ENCODE results near the gene OR10G8.
"Not testable (repeated sequence)": the region's sequence is repeated elsewhere in the genome, so short reads cannot be mapped to it uniquely, and the experiment has no call there.

Gene OR10G8

GRCh38 chr11:124026498-124026897 is at the start of gene OR10G8:
Gene OR10G8 (plus strand): TSS chr11:124026798. CDS start chr11:124029623, 2,825 bp downstream.
- POLR2A ChIA-PET, result no interaction called here
- CTCF ChIA-PET, result no interaction called here
- TF ChIP-seq, protein P1, sequence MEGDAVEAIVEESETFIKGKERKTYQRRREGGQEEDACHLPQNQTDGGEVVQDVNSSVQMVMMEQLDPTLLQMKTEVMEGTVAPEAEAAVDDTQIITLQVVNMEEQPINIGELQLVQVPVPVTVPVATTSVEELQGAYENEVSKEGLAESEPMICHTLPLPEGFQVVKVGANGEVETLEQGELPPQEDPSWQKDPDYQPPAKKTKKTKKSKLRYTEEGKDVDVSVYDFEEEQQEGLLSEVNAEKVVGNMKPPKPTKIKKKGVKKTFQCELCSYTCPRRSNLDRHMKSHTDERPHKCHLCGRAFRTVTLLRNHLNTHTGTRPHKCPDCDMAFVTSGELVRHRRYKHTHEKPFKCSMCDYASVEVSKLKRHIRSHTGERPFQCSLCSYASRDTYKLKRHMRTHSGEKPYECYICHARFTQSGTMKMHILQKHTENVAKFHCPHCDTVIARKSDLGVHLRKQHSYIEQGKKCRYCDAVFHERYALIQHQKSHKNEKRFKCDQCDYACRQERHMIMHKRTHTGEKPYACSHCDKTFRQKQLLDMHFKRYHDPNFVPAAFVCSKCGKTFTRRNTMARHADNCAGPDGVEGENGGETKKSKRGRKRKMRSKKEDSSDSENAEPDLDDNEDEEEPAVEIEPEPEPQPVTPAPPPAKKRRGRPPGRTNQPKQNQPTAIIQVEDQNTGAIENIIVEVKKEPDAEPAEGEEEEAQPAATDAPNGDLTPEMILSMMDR (IDR thresholded peaks at IDR 0.05; ENCODE audit: control extremely low read depth, extremely low read depth, low read depth, missing control alignments), result no peak
- DNase-seq (ENCODE audit: extremely low spot score), result no peak

- CTCF ChIA-PET, result no interaction called here
- POLR2A ChIA-PET, result no interaction called here
- TF ChIP-seq, protein P1 (IDR thresholded peaks at IDR 0.05; ENCODE audit: control extremely low read depth, extremely low read depth, low read depth, missing control alignments), result no peak
- DNase-seq (ENCODE audit: extremely low spot score), result no peak
These were observed 48.8 kb upstream of the OR10G8 start, which contains the start of gene OR10S1 for GRCh38 chr11:123977731-123978347. Gene OR10S1 (minus strand): TSS chr11:123977781. CDS start chr11:123977664, 117 bp downstream.

GRCh38 chr11:123979311-123979710 is 47.3 kb upstream of the OR10G8 start:
- DNase-seq (ENCODE audit: extremely low spot score), result no peak
- TF ChIP-seq, protein P1 (IDR thresholded peaks at IDR 0.05; ENCODE audit: control extremely low read depth, extremely low read depth, low read depth, missing control alignments), result no peak
- POLR2A ChIA-PET, result no interaction called here
- CTCF ChIA-PET, result no interaction called here

DNA sequence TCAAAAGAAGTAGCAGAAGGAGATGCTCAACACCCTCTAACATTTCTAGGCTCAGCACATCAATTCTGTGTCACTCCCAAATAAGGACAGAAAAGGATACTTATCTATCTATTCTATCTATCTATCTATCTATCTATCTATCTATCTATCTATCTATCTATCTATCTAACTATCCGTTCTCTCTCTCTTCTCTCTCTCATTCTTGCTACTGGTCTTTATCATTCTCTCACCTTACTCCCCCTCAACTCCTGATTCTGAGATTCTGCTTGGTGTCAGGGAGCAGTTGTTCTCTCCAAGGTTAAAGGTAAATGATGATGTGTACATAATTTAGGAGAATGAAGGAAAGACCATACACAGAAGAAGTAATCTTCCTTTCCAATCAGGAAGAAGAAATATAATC is 31.5 kb upstream of the OR10G8 start, which contains the start of gene OR10G6:
Gene OR10G6 (minus strand): TSS at position 43 of the 400 bp plus-strand sequence. CDS start 0 bp downstream, at position 43.
- ChIA-PET POLR2A (no interaction called here), CTCF (no interaction called here)
- no peak for DNase-seq (ENCODE audit: extremely low spot score)
- TF ChIP-seq, protein P1 (IDR thresholded peaks at IDR 0.05; ENCODE audit: control extremely low read depth, extremely low read depth, low read depth, missing control alignments), result no peak

- ChIA-PET POLR2A (no interaction called here), CTCF (no interaction called here)
- TF ChIP-seq, protein P1 (IDR thresholded peaks at IDR 0.05; ENCODE audit: control extremely low read depth, extremely low read depth, low read depth, missing control alignments), result no peak
- no peak for DNase-seq (ENCODE audit: extremely low spot score)
These were observed 13.9 kb upstream of the OR10G8 start, which contains the start of gene OR10G4 for GRCh38 chr11:124012697-124013096. Gene OR10G4 (plus strand): TSS chr11:124012997. CDS start chr11:124015575, 2,578 bp downstream.

GRCh38 chr11:124015837-124016236 is 10.8 kb upstream of the OR10G8 start:
- CTCF ChIA-PET; DNase-seq (ENCODE audit: extremely low spot score); POLR2A ChIA-PET: not testable (repeated sequence)

DNA sequence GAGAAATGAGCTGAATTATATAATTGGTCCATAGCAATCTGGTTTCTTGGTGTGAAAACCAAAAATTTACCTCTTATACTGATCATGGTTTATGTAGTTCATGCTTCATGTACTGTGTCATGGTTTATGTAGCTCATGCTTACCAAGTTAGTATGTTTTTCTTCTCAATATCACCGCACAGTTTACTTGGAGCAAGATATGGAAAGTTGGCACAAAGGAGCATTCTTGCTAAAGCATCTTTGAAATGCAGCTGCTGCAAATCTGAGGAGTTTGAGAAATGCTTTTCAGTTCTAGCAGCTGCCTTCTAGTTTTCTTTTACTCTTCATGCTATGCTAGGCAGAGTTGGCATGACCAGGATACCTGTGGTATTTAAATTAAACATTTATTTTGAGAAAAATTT is 10.1 kb downstream of the OR10G8 start:
- ChIA-PET CTCF (no interaction called here), POLR2A (no interaction called here)
- no peak for DNase-seq (ENCODE audit: extremely low spot score)
- TF ChIP-seq, protein P1 (IDR thresholded peaks at IDR 0.05; ENCODE audit: control extremely low read depth, extremely low read depth, low read depth, missing control alignments), result no peak
